ENCODE data around the gene SARDH.

DNA sequence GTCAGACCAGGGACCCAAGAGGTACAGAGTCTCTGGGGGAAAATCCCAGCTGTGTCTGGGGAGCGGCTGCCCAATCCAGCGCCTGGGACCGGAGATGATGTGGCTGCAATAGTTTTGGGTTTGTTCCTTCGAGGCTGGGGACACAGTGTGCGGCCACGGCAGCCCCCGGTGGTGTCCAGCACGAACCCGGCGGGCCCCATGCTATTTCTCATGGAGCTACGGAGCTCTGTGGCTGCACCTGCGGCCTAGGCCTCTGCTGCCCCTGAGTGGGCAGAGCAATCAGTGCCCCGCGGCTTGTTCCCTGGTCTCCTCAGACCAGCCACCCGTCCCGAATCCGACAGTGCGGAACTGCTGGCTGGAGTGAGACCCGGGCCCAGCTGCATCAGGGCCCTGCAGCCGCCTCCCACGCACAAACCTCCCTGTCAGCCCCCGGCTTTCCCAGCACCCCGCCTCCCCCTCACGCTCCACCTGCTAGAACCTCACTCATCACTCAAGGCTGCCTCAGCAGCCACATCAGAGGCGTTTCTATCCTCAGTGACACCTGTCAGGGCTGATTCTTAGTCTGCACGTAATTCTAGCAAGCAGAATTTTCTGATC, 29.0 kb downstream of the SARDH start:
- TF ChIP-seq, protein P1, sequence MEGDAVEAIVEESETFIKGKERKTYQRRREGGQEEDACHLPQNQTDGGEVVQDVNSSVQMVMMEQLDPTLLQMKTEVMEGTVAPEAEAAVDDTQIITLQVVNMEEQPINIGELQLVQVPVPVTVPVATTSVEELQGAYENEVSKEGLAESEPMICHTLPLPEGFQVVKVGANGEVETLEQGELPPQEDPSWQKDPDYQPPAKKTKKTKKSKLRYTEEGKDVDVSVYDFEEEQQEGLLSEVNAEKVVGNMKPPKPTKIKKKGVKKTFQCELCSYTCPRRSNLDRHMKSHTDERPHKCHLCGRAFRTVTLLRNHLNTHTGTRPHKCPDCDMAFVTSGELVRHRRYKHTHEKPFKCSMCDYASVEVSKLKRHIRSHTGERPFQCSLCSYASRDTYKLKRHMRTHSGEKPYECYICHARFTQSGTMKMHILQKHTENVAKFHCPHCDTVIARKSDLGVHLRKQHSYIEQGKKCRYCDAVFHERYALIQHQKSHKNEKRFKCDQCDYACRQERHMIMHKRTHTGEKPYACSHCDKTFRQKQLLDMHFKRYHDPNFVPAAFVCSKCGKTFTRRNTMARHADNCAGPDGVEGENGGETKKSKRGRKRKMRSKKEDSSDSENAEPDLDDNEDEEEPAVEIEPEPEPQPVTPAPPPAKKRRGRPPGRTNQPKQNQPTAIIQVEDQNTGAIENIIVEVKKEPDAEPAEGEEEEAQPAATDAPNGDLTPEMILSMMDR (IDR thresholded peaks at IDR 0.05; ENCODE audit: low read length) = no peak
- TF ChIP-seq EZH2 (optimal IDR thresholded peaks at IDR 0.05; ENCODE audit: low read depth, low read length) = no peak
- TF ChIP-seq EZH2phosphoT487 (IDR thresholded peaks at IDR 0.05; ENCODE audit: low read length) = no peak
